DMS 273 (cell line): ENCODE results near the gene HOXA13.

Experiments
- DNase-seq: peaks from one replicate; lab custom pipeline; 2025; ENCODE audit not compliant: unreplicated experiment; lab: John Stamatoyannopoulos, UW

Gene HOXA13

DNA sequence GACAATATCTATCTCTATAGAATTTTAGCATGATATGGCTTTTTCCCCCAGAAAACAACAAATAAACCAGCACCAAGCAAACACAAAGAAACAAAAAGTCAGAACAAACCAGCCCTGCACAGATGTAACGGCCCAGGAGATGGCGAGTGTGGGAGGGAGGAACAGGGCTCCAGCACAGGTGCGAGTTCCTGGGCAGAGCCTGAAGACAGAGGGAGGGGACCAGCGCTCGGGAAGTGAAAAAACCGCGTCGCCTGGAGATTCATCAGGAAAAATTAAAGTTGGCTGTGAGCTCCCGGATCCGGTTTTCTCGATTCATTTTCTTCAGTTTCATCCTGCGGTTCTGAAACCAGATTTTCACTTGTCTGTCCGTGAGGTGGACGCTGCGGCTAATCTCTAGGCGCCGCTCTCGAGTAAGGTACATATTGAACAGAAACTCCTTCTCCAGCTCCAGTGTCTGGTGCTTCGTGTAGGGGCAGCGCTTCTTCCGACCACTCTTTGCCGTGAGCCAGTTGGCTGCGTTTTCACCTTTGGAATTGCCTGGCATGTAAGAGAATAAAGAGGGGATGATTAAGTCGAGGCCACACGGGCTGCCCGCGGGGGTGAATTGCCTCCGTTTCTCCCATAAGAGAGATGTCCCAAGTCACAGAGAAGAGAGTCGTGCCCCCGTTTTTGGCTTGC, 28.1 kb downstream of the HOXA13 start:
- peak; percentile 72 for DNase-seq

DNA sequence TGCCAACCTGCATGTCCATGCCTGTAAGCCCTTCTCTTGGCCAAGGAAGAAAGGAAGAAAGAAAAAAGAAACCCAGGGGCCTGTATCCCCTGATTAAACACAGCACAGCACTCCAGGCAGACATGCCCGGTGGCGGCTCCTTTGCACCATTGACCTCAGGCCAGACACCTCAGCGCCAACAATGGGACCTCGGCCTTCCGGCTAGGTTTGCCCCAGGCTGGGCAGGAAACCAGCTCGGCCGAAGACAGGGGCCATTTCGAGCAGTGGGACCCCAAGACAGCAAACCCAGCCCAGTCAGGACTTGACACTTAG, 28.6 kb downstream of the HOXA13 start:
- peak; percentile 64 for DNase-seq

DNA sequence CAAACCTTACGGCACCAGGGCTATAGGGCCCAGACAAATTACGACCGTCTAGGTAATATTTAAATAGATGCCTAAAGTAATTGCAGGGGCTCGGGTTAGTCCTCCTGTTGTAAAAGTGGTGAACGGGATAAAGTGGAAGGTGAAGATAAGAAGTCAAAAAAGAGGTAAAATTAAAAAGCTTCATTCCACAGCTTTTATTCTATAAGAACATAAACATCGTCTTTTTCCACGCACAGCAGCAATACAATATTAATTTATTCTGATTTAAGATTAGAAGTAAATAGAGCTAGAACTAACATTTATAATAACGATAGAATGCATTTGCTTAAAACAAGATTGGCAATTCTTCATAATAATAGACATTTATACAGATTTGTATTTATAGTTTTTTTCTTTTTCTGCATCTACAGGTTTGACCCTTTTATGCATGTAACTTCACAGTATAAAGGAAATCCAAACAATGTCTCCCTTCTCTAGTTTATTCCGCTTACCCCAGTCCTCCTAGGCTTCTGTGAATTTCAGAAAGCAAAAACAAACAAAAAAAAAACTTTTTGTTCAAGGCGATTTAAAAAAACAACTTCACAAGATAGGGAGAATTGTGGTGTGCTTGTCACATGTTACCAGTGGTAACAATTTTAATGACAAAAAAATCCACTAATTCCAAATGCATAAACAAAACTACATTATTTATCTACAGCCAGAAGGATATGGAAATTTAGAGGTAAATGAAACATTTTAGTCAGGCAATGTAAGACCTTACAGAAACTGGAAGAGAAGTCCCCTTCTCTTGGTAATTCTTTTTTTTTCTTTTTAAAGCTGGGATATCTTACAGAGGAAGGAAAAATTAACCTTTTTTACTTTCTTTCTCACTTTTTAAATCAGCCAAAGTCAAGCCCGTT, 29.2 kb downstream of the HOXA13 start:
- no peak for DNase-seq

DNA sequence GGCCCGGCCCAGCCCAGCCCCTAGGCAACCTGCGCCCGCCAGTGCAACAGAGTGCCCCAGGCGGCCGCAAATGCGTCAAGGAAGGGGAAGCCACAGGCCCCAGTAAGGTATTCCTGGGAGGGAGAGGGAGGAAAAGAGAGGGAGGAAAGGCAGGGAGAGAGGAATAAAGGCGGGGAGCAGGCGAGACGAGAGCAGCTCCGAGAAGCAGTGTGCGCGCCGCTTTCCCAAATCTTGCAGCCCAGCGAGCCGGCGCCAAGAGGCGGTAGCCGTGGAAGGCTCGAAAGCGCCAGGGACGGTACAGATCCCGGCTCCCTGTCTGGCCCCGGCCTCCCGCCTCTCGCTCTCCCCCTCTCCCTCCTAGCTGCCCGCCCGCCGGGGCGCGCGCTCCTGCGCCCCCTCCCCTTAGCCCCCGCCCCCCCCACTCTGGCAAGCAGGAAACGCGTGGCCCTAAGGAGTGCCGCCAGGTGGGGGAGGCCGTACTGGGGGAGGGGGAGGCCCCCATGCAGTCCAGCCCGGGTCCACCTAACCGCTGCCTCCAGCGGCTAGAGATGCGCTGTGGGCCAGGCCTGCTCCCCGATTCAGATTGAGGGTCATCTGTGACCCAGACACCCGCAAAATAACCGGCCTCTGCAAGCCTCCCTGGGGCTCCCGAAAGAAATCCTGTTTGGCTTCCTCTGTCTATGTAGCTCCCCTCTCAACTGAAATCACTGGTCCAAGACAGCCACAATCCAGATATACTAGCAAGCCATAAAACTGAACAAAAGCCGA, 30.0 kb downstream of the HOXA13 start:
- DNase-seq, result peak; percentile 94

DNA sequence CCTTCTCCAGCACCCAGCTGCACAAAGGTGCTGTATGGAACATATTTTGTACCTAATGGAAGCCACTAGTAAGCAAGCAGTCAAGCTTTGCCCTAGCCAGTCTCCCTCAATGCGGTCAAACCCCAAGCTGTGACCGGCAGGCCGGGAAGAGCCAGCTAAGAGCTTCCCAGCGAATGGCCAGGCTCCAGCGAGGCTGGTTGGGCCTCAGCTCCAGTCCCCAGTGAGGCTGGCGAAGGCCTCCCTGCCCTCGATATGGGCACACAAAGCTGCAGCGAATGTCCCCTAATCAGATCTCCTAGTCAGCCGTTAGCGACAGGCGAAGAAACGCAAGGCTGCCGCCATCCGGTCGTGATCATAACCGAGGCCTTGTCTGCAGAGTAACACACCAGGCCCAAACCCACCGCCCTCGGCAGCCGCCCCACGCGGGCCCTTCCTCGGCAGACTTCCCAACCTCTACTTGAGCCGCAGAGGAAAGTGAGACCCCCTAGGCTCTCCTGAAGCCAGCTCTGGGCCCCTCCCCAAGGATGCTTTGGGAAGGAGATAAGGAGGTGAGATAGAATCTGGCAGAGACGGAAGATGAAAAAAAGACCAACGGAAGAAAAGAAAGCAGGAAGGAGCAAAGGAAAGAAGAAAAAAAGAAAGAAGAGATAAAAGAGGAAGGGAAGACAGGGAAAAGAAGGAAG, 31.5 kb downstream of the HOXA13 start:
- peak; percentile 91 for DNase-seq

DNA sequence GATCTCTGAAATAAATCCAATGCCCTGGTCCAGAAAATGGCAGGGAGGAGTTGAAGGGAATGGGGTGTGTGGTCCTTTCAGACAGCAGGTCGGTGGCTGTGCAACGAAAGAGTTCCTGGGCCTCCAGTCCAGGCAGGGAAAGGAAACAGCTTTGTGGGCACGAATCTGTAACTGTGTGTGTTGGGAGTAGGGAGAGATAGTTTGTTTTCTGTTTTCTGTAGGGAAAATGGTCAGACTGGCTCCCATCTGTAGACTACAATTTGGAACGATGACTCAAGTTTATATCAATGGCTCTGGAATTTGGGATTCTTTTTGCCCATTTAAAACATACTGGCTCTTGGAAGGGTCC, 32.0 kb downstream of the HOXA13 start:
- DNase-seq, result peak; percentile 75

DNA sequence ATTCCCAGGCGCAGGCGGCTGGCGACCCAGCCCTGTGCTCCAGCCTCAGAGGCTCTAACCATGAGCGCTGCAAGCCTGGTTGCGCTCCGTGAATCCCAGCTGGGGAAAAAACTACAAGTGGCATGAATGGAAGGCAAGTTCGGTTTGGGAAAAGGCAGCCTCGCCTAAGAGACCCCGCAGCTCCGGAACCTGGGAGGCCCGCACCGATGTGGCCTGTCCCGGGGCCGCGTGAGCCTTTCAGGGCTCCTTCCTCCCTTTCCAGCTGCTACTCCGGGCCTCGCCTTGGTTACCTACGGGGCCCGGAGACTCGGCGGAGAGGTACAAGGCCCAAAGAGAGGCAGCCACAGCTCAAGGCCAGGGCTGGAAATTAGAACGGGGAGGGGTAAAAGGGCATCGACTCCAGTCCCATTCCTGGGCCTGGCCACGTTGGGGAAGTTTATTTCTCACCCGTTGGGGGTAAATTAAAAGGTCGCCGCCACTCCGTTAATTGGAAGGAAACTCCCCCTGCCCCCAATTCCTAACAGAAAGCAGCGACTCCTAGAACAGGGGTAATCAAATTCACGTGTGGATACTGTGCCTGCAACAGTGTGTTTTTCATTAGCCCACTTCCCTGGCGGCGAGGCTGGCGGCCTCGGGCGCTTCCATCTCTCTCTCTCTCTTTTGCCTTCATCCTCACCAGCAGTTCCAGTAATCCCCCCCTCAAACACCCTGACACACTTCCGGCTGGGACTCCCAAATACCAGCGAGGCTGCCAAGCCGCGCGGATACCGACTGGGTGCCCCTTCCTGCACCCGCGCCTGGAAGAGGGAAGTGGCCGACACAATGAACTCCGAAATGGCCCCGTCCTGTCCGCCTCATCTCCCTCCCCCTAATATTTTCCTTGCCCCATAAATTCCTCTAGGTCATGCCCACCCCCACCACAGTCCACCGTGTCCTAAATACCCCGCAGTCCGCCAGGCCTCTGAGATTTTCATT, 33.1 kb downstream of the HOXA13 start:
- peak; percentile 92 for DNase-seq

DNA sequence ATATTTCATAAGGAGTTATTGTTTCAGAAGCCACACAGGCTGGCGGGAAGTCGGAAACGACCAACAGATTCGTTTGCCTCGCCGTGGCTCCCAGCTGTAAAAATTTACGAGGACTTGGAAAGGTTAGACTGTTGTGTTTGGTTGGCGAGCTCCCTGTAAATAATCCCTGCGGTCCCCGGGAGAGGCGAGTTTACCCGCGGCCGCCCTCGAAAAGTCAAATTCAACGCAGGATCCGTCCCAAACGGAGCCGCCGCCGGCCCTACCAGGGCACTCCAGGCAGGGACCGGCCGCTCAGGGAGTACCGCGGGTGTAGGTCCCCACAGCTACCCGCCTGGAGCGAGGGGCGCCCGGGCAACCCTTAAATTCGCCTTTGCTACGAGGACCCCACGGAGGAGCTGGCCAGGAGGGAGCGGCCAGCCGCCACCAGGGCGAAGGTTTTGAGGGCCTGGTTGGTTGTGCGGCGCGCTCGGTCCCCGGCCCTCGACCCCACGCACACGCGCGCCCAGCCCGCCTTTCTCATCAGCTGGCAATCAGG, 33.8 kb downstream of the HOXA13 start:
- DNase-seq, result peak; percentile 84

DNA sequence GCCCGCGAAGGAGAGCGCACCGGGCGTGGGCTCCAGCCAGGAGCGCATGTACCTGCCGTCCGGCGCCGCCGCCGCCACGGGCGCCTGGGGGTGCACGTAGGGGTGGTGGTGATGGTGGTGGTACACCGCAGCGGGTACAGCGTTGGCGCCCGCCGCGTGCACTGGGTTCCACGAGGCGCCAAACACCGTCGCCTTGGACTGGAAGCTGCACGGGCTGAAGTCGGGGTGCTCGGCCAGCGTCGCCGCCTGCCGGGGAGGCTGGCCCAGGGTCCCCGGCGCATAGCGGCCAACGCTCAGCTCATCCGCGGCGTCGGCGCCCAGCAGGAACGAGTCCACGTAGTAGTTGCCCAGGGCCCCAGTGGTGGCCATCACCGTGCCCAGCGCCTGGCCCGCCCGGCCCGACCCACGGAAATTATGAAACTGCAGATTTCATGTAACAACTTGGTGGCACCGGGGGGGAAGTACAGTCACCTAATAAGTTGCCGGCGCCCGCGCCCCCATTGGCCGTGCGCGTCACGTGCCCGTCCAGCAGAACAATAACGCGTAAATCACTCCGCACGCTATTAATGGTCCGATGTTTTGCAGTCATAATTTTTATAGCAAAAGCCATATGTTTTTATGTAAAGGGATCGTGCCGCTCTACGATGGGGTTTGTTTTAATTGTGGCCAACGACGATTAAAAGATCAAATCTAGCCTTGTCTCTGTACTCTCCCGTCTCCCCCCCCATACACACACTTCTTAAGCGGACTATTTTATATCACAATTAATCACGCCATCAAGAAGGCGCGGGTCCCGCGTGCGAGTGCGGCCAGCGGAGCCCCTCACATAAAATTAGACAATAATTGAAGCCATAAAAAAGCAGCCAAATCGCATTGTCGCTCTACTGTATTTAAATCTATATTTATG, 34.5 kb downstream of the HOXA13 start, which contains the start of gene HOXA9:
TSS of gene HOXA9 (minus strand) at position 449 of the 907 bp plus-strand sequence. CDS start at position 369, 80 bp downstream.
- DNase-seq, result peak; percentile 94

DNA sequence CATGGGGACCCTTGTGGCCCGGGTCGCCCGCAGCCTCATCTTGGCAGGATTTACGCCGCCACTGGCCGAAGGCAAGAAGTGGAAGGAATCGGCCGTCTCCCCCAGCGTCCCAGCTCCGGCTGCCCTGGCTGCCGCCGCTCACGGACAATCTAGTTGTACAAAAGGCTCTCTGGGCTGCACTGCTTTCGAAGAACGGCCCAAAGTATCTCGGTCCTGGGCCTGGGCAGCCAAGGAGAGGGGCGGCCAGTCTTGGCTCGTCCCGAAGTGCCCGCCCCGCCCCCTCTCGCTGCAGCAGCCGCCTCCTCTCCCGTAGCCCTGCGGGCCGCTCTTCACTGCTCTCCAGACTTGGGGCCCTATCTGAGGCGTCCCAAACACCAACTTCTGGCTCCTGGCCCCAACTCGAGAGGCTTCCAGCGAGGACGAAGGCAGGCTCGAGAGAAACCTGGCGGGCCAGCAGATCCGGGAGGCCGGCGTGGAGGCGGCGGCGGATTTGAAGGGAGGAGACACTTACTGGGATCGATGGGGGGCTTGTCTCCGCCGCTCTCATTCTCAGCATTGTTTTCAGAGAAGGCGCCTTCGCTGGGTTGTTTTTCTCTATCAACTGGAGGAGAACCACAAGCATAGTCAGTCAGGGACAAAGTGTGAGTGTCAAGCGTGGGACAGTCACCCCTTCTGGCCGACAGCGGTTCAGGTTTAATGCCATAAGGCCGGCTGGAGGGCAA, 35.4 kb downstream of the HOXA13 start:
- DNase-seq, result peak; percentile 72

DNA sequence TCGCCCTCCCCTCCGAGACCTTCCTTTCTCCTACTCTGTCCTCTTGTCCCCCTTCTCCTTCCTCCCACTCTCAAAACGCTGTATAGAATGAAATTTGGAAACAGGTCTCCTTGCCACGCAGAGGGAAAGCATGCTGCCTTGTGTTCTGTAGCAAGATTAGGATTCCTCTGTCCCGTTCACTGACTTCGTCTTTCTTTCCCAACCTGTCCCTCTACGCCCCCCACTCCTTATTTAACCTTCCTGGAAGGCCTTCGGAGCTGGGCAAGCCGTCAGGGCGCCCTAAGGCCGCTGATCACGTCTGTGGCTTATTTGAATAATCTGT, 35.9 kb downstream of the HOXA13 start:
- DNase-seq, result no peak

DNA sequence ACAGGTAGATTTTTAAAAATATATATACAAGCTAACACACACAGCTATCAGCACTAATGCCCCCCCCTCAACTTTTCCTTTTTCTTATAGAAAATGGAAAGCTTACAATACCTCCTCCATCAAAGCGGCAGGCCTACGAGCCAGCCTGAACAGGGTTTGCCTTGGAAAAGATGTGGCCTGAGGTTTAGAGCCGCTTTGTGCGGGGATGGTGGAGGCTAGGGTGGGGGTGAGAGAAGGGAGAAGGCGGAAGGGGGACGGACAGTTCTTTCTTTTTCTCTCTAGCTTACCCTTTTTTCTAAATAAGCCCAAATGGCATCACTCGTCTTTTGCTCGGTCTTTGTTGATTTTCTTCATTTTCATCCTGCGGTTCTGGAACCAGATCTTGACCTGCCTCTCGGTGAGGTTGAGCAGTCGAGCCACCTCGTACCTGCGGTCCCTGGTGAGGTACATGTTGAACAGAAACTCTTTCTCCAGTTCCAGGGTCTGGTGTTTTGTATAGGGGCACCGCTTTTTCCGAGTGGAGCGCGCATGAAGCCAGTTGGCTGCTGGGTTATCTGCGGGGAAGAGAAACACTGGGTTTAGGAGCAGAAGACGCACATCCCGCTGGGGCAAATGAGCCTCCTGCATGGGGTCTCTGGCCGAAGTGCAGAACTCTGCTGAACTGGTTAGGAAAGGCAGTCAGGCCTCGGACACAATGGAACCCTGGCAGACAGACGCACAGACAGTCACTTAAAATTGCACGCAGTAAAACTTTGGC, 36.4 kb downstream of the HOXA13 start:
- peak; percentile 58 for DNase-seq

DNA sequence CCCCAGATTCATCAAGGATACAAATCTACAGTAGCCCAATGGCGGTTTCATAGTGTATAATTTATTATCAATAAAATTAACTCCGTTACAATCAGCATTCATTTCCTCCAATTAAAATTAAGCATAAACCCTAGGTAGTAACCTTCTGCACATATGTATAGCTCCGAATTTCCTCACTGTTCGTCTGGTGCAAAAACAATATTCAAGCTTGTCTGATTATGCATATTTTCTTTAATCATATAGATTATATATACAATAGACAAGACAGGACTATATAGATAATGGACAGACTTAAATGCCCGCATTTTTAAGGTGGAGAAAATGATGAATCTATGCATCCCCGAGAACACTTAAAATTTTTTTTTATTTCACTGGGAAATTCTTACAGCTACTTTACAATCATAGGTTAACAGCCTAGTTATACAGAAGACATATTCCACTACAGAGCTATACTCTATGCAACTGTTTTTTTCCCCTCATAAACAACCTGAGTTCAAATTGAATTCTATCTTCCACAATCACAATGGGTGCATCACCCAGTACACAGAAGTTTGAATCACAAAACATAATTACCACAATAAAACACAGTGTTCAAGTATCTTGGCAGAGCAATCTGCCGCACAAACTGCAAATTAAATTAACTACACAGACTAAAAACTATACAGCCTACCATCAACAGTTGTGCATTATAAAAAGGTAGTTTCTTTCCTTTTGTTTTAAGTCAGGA, 37.2 kb downstream of the HOXA13 start:
- DNase-seq, result peak; percentile 54

DNA sequence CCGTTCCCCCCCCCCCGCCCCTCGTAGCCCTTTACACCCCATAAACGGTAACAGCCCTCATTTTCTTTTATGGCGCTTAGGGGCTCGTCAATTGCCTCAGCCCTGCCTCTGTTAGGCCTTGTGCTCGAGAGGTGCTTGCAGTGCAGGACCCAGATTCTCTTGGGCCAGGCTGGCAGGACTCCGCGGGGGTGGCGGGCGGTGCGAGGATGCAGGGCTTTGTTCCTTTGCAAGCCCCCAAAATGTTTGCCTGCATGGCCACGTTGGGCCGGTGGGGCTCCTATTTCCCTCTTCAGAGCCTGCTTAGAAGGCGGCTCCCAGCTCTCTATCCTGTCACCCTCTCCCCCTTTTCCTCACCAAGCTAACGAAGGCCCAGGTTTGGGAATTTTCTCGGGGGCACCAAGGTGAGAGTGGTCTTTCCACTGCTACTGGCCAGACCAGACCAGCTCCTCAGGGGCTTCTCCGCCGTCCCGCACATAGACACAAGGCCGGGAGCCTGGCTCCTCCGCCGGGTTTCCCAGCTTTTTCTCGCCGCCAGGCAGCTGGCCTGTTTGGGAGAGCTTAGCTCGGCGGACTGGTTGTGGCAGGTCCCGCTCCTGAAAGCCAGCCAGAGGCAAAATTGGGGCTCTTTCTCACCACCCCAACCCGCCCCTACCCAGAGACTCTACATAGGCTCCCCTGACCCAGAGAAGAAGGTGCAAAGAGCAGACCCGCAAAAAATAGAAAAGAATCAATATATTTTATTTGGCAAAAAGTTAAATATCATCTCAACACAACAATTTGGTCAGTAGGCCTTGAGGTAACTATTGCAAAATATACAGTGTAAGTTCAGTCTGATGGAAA, 38.0 kb downstream of the HOXA13 start:
- DNase-seq, result peak; percentile 80

DNA sequence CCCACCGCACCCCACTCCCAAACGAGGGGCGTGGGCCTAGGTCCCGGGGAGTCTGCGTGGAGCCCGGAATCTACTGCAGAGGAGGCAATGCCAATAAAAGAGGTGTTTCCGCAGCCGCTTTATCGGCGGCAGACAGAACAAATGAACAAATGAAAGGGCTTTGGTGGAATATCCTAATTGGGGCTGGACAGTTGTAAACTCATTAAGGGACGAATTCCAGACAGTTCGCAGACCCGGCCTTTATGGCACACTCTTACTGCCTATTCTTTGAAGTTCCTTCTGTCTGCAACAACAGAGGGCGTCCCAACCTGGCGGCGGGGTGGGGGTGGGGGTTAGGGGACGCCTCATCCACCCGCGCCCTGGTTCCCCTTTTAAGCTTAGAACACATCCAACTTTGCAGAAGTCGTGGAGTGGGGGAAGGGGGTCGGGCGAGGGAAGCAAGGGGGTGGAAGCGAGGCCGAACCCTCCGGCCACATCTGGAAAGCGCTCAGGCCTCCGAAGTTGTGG, 38.6 kb downstream of the HOXA13 start:
- DNase-seq, result peak; percentile 83
